ENCODE data around the gene CD247. TPM values are rescaled to one million over a fixed set of nuclear protein-coding genes. Genes with fewer than 3 reads are reported as not detected.

Gene CD247
- total and polyA plus RNA-seq, 9 of the 15 experiments (the other 6 are each of a cell fraction or from before 2014, with no cell fraction given), result 0.08 to 0.42 (median 0.28) TPM; not detected in 5

DNA sequence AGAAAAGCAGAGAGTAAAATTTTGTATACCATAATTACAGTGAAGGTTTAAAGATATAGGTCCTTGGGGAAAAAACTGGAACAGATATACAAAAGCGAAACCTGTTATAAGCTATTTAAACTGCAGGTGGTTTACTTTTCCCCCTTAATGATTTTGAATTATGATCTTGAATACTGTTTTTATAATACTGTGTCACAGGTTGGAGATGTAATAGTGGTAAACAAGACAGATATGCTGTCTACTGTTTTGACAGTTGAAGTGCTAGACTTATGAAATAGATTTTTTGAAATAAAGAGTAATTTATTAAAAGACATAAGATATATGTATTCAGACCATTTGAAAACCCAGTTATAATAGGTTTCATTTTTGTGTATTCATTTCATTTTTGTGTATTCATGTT, 129.4 kb downstream of the CD247 start:
- Histone ChIP-seq H3K9ac (ENCODE audit: insufficient read depth in 1 of 2, low read depth in 2 of 2, low read length in 2 of 2) (no peak overlapping the region), H4K20me1 (replicated peaks; ENCODE audit: control insufficient read depth, insufficient read depth, low read length) (no peaks in the 10 kb centered on the region), H3K27ac (ENCODE audit: extremely low read depth, low read depth, low read length) (no peak overlapping the region), H3K9me1 (ENCODE audit: control insufficient read depth, insufficient read depth, low read length) (no peaks in the 10 kb centered on the region), H3K4me2 (ENCODE audit: insufficient read depth, low read length) (no peak overlapping the region), H3K9me3 (replicated peaks; ENCODE audit: control insufficient read depth, insufficient read depth, low read depth, low read length) (no peaks in the 10 kb centered on the region), H2AFZ (ENCODE audit: low read depth, low read length) (no peak overlapping the region), H3K36me3 (ENCODE audit: control insufficient read depth, insufficient read depth, low read length) (peaks cover 25% of the 10 kb centered on the region), H3K27me3 (ENCODE audit: control insufficient read depth in 2 of 2, insufficient read depth in 2 of 2, low read length in 2 of 2) (no peaks in the 10 kb centered on the region), H3K4me1 (replicated peaks in 1 of 2; ENCODE audit: control insufficient read depth in 2 of 2, insufficient read depth in 2 of 2, low read length in 2 of 2) (peaks cover 0 to 9% of the 10 kb centered on the region in 2 experiments; a peak in 2 of 5 replicates), H3K4me3 (no peak overlapping the region), H3K79me2 (ENCODE audit: control insufficient read depth, insufficient read depth, low read length) (no peaks in the 10 kb centered on the region)
- TF ChIP-seq BRF1 (IDR thresholded peaks at IDR 0.05; ENCODE audit: borderline replicate concordance, extremely low read depth, insufficient read length), result no peak
- no peak for TF ChIP-seq ZBTB17 (CRISPR knock-in tag; IDR thresholded peaks at IDR 0.05)
- TF ChIP-seq MTA2 (IDR thresholded peaks at IDR 0.05; ENCODE audit: low read depth), result no peak
- TF ChIP-seq SREBF1 (IDR thresholded peaks at IDR 0.05; ENCODE audit: borderline replicate concordance, low read depth, low read length), result no peak
- TF ChIP-seq JUN (IDR thresholded peaks at IDR 0.05; ENCODE audit: borderline replicate concordance, low read depth, low read length), result no peak
- TF ChIP-seq JUN (CRISPR knock-in tag; IDR thresholded peaks at IDR 0.05; ENCODE audit: borderline replicate concordance), result no peak
- no peak for TF ChIP-seq ZBED1 (IDR thresholded peaks at IDR 0.05)
- no peak for TF ChIP-seq ARHGAP35 (IDR thresholded peaks at IDR 0.05; ENCODE audit: partially characterized antibody)
- no peak for TF ChIP-seq STAT5B (CRISPR knock-in tag; IDR thresholded peaks at IDR 0.05)
- no peak for TF ChIP-seq CREB5 (CRISPR knock-in tag; IDR thresholded peaks at IDR 0.05)
- no peak for TF ChIP-seq ELF1 (tag; IDR thresholded peaks at IDR 0.05)
- no peak for DNase-seq (ENCODE audit: extremely low read depth in 1 of 4, low spot score in 3 of 4)
- 93% methylated on average over 1 of the region's 1 CpG for WGBS (ENCODE audit: insufficient coverage, low coverage, missing lambda C conversion rate)
- ATAC-seq, result no peak
- no peak for FAIRE-seq
- in situ Hi-C loops (cut with MboI) (no loop called here), intact Hi-C loops (cut with micrococcal nuclease) (loop anchor here (5.0 kb wide), 1 partner anchor 122 kb away; no protein-coding TSS in a partner anchor)
- ChIA-PET CTCF (ENCODE audit: low intra/inter-chr PET ratio) (no interaction called here), POLR2A (no interaction called here)
- BruUV-seq (replicated peaks), result no TSS peak
